Hematopoietic multipotent progenitor cell treated with erythropoietin and hydrocortisone succinate and interleukin-3 and kit ligand, for 15 days (in vitro differentiated cells): ENCODE results near the gene CD300LB.
"Not testable (repeated sequence)": the region's sequence is repeated elsewhere in the genome, so short reads cannot be mapped to it uniquely, and the experiment has no call there.

Source experiments
- DNase-seq: peaks from one replicate; pipeline ENCODE4 v3.0.0-alpha.2; 2015; ENCODE audit warnings: low spot score

Gene CD300LB

GRCh38 chr17:74531231-74531761 lies at the start of gene CD300LB:
TSS of gene CD300LB (minus strand) at chr17:74531475. CDS start at chr17:74531350, 125 bp downstream.
- DNase-seq, result no peak

DNA sequence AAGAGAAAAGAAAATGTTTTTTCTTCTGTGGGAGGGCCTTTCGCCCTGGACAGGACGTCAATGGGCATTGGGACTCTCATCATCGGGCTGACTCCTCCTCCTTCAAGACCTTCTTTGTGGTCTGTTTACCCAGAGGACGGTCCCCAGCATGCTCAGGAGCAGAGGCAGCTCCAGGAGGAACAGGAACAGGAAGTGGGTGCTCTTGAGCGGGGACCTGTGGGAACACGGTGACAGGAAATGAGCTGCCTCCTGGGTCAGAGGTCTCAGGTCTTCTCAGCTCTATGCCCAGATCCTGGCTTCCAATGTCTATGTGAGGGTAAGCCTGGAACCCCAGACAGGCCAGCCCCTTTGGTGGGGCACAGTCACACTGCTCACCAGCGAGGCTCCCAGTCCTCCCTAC lies 48.6 kb upstream of the CD300LB start:
- no peak for DNase-seq

DNA sequence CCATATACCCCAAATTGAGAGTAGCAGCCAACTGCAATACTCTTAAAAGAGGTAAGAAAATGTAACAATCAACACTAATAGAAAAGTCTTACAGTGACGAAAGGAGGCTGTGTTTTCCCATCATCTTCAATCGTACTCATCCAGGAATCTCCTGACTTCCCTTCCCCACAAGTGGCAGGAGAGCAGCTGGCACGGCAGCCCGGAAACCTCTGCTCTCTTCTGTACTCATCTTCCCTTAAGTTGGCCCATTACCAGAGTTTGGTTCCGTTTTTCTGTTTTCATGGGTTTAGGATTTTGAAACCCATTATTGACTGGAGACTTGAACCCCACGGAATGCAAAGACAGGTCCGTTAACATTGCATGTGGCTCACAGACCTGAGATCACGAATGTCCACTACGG lies 47.7 kb upstream of the CD300LB start:
- no peak for DNase-seq

DNA sequence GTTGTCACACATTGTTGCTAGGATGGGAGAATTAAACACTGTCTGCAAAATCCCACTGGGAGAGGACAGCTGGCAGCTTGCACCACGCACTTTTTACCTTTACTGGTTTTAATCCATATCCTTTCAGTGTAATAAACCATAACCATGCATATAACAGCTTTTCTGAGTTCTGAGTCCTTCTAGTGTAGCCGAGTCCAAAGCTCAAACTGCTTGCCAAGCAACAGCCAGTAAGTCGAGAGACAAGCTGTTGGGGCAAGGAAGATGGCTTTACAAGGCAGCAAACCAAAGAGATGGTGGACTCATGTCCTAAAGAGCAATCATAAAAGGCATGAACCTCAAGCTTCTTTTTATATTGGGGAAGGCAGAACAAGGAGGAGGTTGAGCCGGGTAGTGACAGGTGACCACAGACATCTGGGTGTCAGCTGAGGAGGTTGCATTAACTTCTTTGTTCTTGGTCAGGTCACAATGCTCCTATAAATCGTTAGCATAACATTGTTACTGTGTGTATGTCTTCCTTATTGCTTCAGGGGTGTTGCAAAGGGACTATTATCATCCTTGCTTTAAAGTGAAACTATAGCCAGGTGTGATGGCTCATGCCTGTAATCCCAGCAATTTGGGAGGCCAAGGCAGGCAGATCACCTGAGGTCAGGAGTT lies 43.3 kb upstream of the CD300LB start:
- DNase-seq, result no peak

GRCh38 chr17:74573635-74574034 lies 42.4 kb upstream of the CD300LB start:
- not testable (repeated sequence) for DNase-seq

- DNase-seq, result no peak
Measured at GRCh38 chr17:74573169-74573568, 41.9 kb upstream of the CD300LB start.

GRCh38 chr17:74571621-74572270 lies 40.5 kb upstream of the CD300LB start:
- DNase-seq, result no peak

GRCh38 chr17:74569020-74570003 lies 38.0 kb upstream of the CD300LB start:
- DNase-seq, result peak; percentile 18

DNA sequence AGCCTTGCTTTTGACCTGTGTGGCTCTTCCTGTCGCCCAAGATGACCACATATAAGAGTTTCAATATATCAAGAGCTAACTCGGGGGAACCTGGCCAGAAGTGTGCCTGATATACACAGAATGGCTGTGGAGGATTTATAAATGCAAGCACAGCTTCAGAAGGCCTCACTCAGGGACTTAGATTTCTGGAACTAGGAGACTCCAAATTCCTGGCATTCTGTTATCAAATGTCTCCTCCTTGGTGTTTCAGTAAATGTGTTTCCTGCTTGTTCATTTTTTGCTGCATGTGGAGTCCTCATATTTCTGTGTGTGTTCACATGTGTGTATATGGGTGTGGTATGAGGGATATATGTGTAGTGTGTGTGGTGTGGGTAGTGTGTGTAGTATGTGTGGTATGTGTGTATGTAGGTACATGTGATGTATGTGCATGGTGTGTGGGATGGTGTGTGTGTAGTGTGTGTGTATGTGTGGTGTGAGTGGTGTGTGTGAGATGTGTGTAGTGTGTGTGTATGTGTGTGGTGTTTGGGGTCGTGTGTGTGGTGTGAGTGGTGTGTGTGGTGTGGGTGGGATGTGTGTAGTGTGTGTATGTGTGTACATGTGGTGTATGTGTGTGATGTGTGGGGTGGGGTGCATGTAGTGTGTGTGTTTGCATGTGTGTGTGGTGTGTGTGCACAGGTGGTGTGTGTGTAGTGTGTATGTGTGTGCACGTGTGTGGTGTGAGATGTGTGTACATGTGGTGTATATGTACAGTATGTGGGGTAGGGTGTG lies 37.0 kb upstream of the CD300LB start:
- DNase-seq, result no peak

GRCh38 chr17:74567397-74567796 lies 36.1 kb upstream of the CD300LB start, which contains the start of gene CD300H:
TSS of gene CD300H (minus strand) at chr17:74567509.
- no peak for DNase-seq

- no peak for DNase-seq
Measured at GRCh38 chr17:74566132-74566753, 35.0 kb upstream of the CD300LB start.

- no peak for DNase-seq
Measured at GRCh38 chr17:74565126-74565525, 33.9 kb upstream of the CD300LB start.

- no peak for DNase-seq
Measured at GRCh38 chr17:74563358-74563757, 32.1 kb upstream of the CD300LB start.

DNA sequence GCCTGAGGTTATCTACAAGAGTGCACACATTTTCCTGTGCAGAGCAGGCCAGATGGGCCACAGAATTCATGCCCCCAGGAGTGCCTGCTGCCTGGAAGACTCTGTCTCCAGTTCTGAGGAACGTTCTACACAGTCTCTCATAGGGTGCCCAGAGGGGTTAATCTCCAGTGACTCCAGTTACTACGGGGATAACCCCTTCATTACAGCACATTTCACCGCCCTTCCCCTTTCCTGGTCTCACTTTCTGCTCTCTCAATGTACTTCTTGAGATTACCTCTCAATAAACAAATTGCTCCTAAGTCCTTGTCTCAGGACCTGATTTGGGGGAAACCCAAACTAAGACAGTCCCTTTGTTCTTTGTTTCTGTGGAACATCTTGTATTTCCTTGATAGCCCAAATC lies 30.3 kb upstream of the CD300LB start:
- DNase-seq, result no peak

DNA sequence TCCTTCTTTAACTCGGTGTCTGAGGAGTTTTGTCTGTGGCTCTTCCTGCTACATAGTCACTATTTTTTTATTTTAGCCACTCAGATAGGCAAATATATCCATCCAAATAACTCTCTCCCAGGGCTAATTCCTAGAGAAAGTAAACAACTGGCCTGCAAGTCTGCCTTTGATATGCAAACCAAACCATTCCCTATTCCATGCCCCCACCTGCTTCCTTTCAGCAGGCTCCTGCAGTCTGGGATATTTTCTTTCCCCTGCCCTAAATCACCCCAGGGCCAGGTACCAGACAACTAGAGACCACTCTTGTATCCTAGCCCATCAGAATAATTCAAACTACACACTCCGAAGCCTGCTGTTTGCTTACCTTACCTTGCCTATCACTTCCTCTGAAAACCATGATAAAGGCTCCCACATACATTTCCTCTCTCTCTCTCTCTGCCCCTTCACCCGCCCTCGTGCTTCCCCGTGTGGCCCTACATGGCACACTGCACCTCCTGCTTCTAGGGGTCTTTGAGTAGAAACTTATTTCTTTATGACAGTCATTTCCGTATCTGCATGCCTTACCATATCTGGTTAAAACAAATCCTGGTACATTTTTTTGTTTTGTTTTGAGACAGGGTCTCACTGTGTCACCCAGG lies 27.7 kb upstream of the CD300LB start:
- DNase-seq, result no peak

DNA sequence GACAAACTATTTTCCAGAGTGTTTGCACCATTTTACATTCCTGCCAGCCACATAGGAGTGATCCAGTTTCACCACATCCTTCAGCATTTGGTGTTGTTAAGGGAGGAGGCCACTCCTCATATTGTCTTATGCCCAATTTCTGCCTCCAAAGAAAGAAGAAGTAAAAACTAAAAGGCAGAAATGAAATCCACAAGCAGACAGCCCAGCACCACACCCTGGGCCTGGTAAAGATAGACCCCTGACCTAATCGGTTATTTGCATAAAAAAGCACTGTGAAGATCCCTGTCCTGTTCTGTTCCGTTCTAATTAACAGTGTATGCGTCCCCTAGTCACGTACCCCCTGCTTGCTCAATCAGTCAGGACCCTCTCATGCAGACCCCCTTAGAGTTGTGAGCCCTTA lies 27.1 kb upstream of the CD300LB start:
- DNase-seq, result not testable (repeated sequence)

DNA sequence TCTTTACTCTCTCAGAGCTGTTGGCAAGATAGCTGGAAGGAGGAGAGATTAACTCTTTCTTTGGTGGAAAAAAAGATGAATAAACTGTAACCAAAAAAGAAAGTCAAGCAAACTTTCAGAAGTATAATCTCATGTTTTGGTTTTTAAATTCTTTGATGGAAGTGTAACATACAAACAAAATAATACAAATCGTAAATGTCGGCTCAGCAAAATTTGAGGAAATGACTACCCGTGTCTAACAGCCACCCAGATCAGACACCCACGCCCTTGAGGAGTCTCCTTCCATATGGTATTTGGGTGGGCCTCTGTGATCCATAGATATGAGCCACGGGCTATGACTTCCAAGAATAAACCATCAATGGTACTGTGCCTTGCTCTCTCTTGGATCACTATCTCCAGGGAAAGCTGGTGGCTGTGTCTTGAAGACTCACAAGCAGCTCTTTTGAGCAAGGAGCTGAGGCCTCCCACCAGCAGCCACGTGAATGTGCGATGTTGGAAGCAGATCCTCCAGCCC lies 24.2 kb upstream of the CD300LB start:
- DNase-seq, result peak; percentile 8

- DNase-seq, result no peak
Measured at GRCh38 chr17:74554909-74555308, 23.6 kb upstream of the CD300LB start.

DNA sequence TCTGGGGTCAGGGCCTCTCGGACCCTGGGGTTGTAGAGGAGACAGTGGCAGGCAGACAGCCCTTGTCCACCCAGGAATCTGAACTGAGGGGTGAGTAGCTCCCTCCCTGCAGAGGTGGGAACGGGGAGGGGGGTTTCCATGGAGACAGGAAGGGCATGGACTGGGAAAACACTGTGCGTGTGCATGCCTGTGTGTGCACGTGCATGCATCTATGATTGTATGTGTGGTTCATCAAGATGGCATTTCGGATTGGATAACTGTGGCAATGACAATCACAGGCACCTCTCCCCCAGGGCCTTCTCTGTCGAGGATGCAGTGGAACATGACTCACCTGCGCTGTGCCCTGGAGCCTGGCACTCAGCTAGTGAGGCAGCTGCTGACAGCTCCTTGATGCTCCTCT lies 20.8 kb upstream of the CD300LB start:
- DNase-seq, result no peak

GRCh38 chr17:74550602-74551001 lies 19.3 kb upstream of the CD300LB start:
- no peak for DNase-seq
